Loucy (cell line): Measurements from ENCODE around the gene UBE2L6.

Experiments
- CTCF ChIP-seq: fragments of 200-600 bp; sonication (generic); conservative IDR thresholded peaks from 2 replicates; pipeline ENCODE4 v1.5.1; 2014; ENCODE audit warnings: mild to moderate bottlenecking, antibody characterized with exemption, low read length
- EZH2phosphoT487 ChIP-seq: fragments of 200-600 bp; IDR thresholded peaks from 2 replicates; pipeline ENCODE4 v1.6.1; 2018; ENCODE audit warnings: antibody characterized with exemption, mild to moderate bottlenecking, moderate library complexity, borderline replicate concordance

- TF ChIP-seq CTCF (no peak), EZH2phosphoT487 (no peak)
These were observed 61.0 kb downstream of the UBE2L6 start for GRCh38 chr11:57506522-57506921.
